GM23338 (cell line): ENCODE measurements around the gene THUMPD3. TPM values are rescaled to one million over a fixed set of nuclear protein-coding genes. Genes with fewer than 3 reads are reported as not detected.

Source experiments
- ATAC-seq: fragments of 200-7000 bp; cut with Tn5 transposase; 3 replicates; pipeline ENCODE4 v1.9.1; 2020
- DNase-seq: peaks from one replicate; pipeline ENCODE4 v3.0.0-alpha.2; 2015; ENCODE audit warnings: low spot score
- H2AFZ ChIP-seq: fragments of 200-600 bp; sonication (generic); 2 replicates; pipeline ENCODE4 v1.8.0; 2016; ENCODE audit warnings: antibody characterized with exemption, mild to moderate bottlenecking, moderate library complexity
- H3F3A ChIP-seq: fragments of 200-600 bp; sonication (generic); replicated peaks from 2 replicates; pipeline ENCODE4 v1.8.0; 2017; ENCODE audit warnings: antibody characterized with exemption, mixed run types, low read depth
- H3K27ac ChIP-seq: fragments of 200-600 bp; sonication (generic); 2 replicates; pipeline ENCODE4 v1.6.1; 2016; ENCODE audit warnings: low read depth
- H3K27me3 ChIP-seq: fragments of 200-600 bp; sonication (generic); 2 replicates; pipeline ENCODE4 v1.8.0; 2016; ENCODE audit warnings: mild to moderate bottlenecking, mixed run types, moderate library complexity; ENCODE audit not compliant: insufficient read depth
- H3K36me3 ChIP-seq: fragments of 200-600 bp; sonication (generic); 2 replicates; pipeline ENCODE4 v1.8.0; 2016; ENCODE audit warnings: mild to moderate bottlenecking; ENCODE audit not compliant: insufficient read depth
- H3K4me1 ChIP-seq: fragments of 200-600 bp; sonication (generic); 2 replicates; pipeline ENCODE4 v1.8.0; 2016; ENCODE audit warnings: mild to moderate bottlenecking, moderate library complexity; ENCODE audit not compliant: insufficient read depth
- H3K4me2 ChIP-seq: fragments of 200-600 bp; sonication (generic); 2 replicates; pipeline ENCODE4 v1.7.1; 2017; ENCODE audit warnings: mixed run types
- H3K4me3 ChIP-seq: fragments of 200-600 bp; sonication (generic); 2 replicates; pipeline ENCODE4 v1.6.1; 2016; ENCODE audit warnings: mixed run types
- H3K79me2 ChIP-seq: fragments of 200-600 bp; sonication (generic); replicated peaks from 2 replicates; pipeline ENCODE4 v1.8.0; 2017; ENCODE audit warnings: mild to moderate bottlenecking; ENCODE audit not compliant: insufficient read depth
- H3K9me2 ChIP-seq: fragments of 200-600 bp; sonication (generic); 2 replicates; pipeline ENCODE4 v1.8.0; 2017; ENCODE audit not compliant: insufficient read depth
- H4K20me1 ChIP-seq: fragments of 200-600 bp; sonication (generic); replicated peaks from 2 replicates; pipeline ENCODE4 v1.8.0; 2017; ENCODE audit warnings: mild to moderate bottlenecking; ENCODE audit not compliant: insufficient read depth
- H3K27ac Mint-ChIP-seq: 2 replicates; pipeline ENCODE4 v1.8.0; 2020; ENCODE audit warnings: inconsistent platforms, mild to moderate bottlenecking, moderate library complexity, mixed read lengths
- H3K27me3 Mint-ChIP-seq: 3 replicates; pipeline ENCODE4 v1.8.0; 2022; ENCODE audit warnings: low read depth, mild to moderate bottlenecking, moderate library complexity, mixed read lengths, inconsistent platforms; ENCODE audit not compliant: insufficient read depth, poor library complexity
- H3K36me3 Mint-ChIP-seq: 3 replicates; pipeline ENCODE4 v1.8.0; 2021; ENCODE audit warnings: low read depth, mild to moderate bottlenecking, inconsistent platforms, moderate library complexity, mixed read lengths
- H3K4me1 Mint-ChIP-seq: 3 replicates; pipeline ENCODE4 v1.8.0; 2020; ENCODE audit warnings: mild to moderate bottlenecking, inconsistent platforms, mixed read lengths
- H3K4me3 Mint-ChIP-seq: 3 replicates; pipeline ENCODE4 v1.8.0; 2021; ENCODE audit warnings: moderate library complexity, mild to moderate bottlenecking, inconsistent platforms, mixed read lengths
- H3K9me3 Mint-ChIP-seq: 3 replicates; pipeline ENCODE4 v1.8.0; 2020; ENCODE audit warnings: moderate library complexity, mild to moderate bottlenecking, inconsistent platforms, mixed read lengths
- CREB1 ChIP-seq: fragments of 250-450 bp; sonication (Bioruptor Pico); IDR thresholded peaks from 2 replicates; pipeline ENCODE4 v1.5.0; 2020; ENCODE audit warnings: low read depth, mild to moderate bottlenecking, moderate library complexity
- CTCF ChIP-seq, 2 experiments: fragments of 200-600 bp in 1 of 2; sonication (generic) in 1 of 2; conservative IDR thresholded peaks; 2 replicates each; pipeline versions ENCODE4 v1.5.1 to v1.6.1; 2016 to 2017; ENCODE audit warnings: antibody characterized with exemption in 2 of 2, low read depth in 2 of 2, mild to moderate bottlenecking in 2 of 2, moderate library complexity in 1 of 2
- ETS1 ChIP-seq: IDR thresholded peaks from 2 replicates; pipeline ENCODE4 v1.6.1; 2016; ENCODE audit warnings: antibody characterized with exemption
- EZH2 ChIP-seq: fragments of 200-600 bp; sonication (generic); IDR thresholded peaks from one replicate; pipeline ENCODE4 v1.8.0; 2017; ENCODE audit warnings: antibody characterized with exemption, mild to moderate bottlenecking, low read depth; ENCODE audit not compliant: unreplicated experiment
- EZH2phosphoT487 ChIP-seq: fragments of 200-600 bp; sonication (generic); IDR thresholded peaks from one replicate; pipeline ENCODE4 v1.8.1; 2018; ENCODE audit warnings: antibody characterized with exemption; ENCODE audit not compliant: unreplicated experiment
- JUNB ChIP-seq: IDR thresholded peaks from one replicate; pipeline ENCODE4 v1.6.1; 2016; ENCODE audit warnings: antibody characterized with exemption; ENCODE audit not compliant: unreplicated experiment
- NANOG ChIP-seq: IDR thresholded peaks from 2 replicates; pipeline ENCODE4 v1.6.1; 2016; ENCODE audit warnings: antibody characterized with exemption, borderline replicate concordance
- POLR2AphosphoS5 ChIP-seq: IDR thresholded peaks from 2 replicates; pipeline ENCODE4 v1.6.1; 2016; ENCODE audit warnings: antibody characterized with exemption, low read depth
- REST ChIP-seq: IDR thresholded peaks from one replicate; pipeline ENCODE4 v1.6.1; 2018; ENCODE audit warnings: antibody characterized with exemption; ENCODE audit not compliant: unreplicated experiment
- STAT1 ChIP-seq: IDR thresholded peaks from one replicate; pipeline ENCODE4 v1.6.1; 2016; ENCODE audit warnings: antibody characterized with exemption; ENCODE audit not compliant: unreplicated experiment
- ZNF114 ChIP-seq: fragments of 250-450 bp; sonication (Bioruptor Pico); IDR thresholded peaks from 2 replicates; pipeline ENCODE4 v1.5.0; 2020; ENCODE audit warnings: mild to moderate bottlenecking, moderate library complexity
- ZNF331 ChIP-seq: fragments of 250-450 bp; sonication (Bioruptor Pico); IDR thresholded peaks from 2 replicates; pipeline ENCODE4 v1.5.0; 2020; ENCODE audit warnings: low read depth, mild to moderate bottlenecking, moderate library complexity
- ZNF462 ChIP-seq: fragments of 250-450 bp; sonication (Bioruptor Pico); IDR thresholded peaks from 2 replicates; pipeline ENCODE4 v1.5.0; 2020; ENCODE audit warnings: mild to moderate bottlenecking, moderate library complexity
- polyA plus RNA-seq: library from polyadenylated mRNA; unstranded; fragments of >200 nt; fragmentation: Nextera tagmentation; extraction: Ambion mirVana; gene quantifications from 2 replicates; pipeline ENCODE4 v1.2.1, GENCODE V29; 2016
- total RNA-seq: library from RNA; depleted of rRNA; stranded (reverse); fragments of >200 nt; shearing (Covaris generic); gene quantifications from 2 replicates; pipeline ENCODE4 v1.2.3, GENCODE V29; 2014

THUMPD3 gene
- total and polyA plus RNA-seq, 2 experiments from 2014 or later, result 30.1 to 54.1 TPM

- TF ChIP-seq ZNF331 (CRISPR knock-in tag) (no peak), ZNF114 (CRISPR knock-in tag) (no peak), EZH2phosphoT487 (no peak), JUNB (no peak), ETS1 (no peak), EZH2 (no peak), REST (no peak), STAT1 (no peak), CTCF (conservative IDR thresholded peaks at IDR 0.05; ENCODE audit: low read depth in 2 of 2) (no peak), POLR2AphosphoS5 (no peak), ZNF462 (CRISPR knock-in tag) (no peak), CREB1 (CRISPR knock-in tag) (no peak), NANOG (no peak)
- Histone ChIP-seq H3K27ac (no peak overlapping the region), H3F3A (peaks cover 5% of the 10 kb centered on the region; the same call in 1 of the 2 replicates), H3K79me2 (peaks cover 9% of the 10 kb centered on the region; the same call in 1 of the 2 replicates), H3K4me2 (no peak overlapping the region), H3K9me2 (no peaks in the 10 kb centered on the region), H3K4me1 (no peaks in the 10 kb centered on the region), H3K27me3 (no peaks in the 10 kb centered on the region), H2AFZ (no peak overlapping the region), H3K4me3 (no peak overlapping the region), H3K36me3 (peaks cover 34% of the 10 kb centered on the region), H4K20me1 (peaks cover 7% of the 10 kb centered on the region; the same call in 1 of the 2 replicates)
- no peaks in the 10 kb centered on the region for H3K4me1 Mint-ChIP-seq
- no peak overlapping the region for H3K27ac Mint-ChIP-seq
- ATAC-seq (no peak), DNase-seq (no peak)
- H3K36me3 Mint-ChIP-seq, result peaks cover 69% of the 10 kb centered on the region
- H3K27me3 Mint-ChIP-seq, result peaks cover 11% of the 10 kb centered on the region
- no peak overlapping the region for H3K4me3 Mint-ChIP-seq
- no peaks in the 10 kb centered on the region for H3K9me3 Mint-ChIP-seq
Measured at GRCh38 chr3:9377981-9378380, 15.1 kb downstream of the THUMPD3 start.
